ENCODE measurements around the gene SAYSD1. TPM values are rescaled to one million over a fixed set of nuclear protein-coding genes. Genes with fewer than 3 reads are reported as not detected.

Gene SAYSD1
- total and polyA plus RNA-seq, 9 of the 15 experiments (the other 6 are each of a cell fraction or from before 2014, with no cell fraction given) = 3.5 to 19.1 (median 12.4) TPM

DNA sequence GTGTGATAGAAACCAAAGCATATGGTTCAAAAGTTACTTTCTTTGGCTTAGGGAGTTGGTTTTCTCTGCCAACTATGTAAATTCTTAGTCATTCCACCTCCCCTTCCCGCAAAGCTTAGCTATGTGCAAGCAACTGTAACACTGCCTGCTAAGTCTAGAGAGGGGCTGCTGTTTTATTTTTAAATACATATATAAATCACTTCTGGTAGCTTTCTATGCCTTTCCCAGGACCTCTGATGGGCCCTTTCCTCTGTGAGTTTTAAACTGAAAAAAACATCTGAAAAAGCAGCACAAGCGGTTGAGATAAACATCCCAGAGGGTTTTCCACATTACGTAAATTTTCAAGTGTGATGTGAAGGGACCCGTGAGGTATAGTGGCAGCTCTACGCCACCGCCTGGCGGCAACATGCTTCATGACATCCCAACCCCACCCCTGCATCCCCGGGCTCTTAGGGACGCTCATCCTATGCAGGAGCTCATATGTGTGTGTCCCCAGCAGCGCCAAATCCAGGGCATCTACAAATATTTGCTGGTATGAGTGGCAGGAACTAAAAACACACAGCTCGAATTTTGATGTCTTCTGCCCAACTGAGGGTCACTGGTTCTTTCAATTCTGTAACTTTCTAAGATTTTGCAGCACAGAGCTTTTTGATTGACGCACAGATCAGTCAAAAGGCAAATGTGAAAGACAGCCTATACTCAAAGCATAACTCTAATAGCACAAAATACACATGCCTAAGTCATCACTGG lies 12.7 kb downstream of the SAYSD1 start (continued):
- TF ChIP-seq ZNF764 (CRISPR knock-in tag; IDR thresholded peaks at IDR 0.05; ENCODE audit: low read depth) (peak; percentile 96), SMC3 (conservative IDR thresholded peaks at IDR 0.05; ENCODE audit: insufficient read depth, low read depth, low read length) (peak; percentile 90), MXD1 (CRISPR knock-in tag; IDR thresholded peaks at IDR 0.05; ENCODE audit: borderline replicate concordance, poor library complexity, severe bottlenecking) (no peak), ELF4 (CRISPR knock-in tag; IDR thresholded peaks at IDR 0.05) (no peak), ZNF140 (CRISPR knock-in tag; IDR thresholded peaks at IDR 0.05) (no peak), ARID2 (IDR thresholded peaks at IDR 0.05) (0 out of 2 replicates have a peak, but pooled peaks have one; percentile 17), RB1 (IDR thresholded peaks at IDR 0.05; ENCODE audit: low read depth) (peak; percentile 22; the same call in 1 of the 2 replicates), ZFX (CRISPR knock-in tag; IDR thresholded peaks at IDR 0.05) (no peak), KDM4B (IDR thresholded peaks at IDR 0.05; ENCODE audit: borderline replicate concordance in 2 of 2, low read depth in 1 of 2) (no peak)
- TF ChIP-seq, protein P1, sequence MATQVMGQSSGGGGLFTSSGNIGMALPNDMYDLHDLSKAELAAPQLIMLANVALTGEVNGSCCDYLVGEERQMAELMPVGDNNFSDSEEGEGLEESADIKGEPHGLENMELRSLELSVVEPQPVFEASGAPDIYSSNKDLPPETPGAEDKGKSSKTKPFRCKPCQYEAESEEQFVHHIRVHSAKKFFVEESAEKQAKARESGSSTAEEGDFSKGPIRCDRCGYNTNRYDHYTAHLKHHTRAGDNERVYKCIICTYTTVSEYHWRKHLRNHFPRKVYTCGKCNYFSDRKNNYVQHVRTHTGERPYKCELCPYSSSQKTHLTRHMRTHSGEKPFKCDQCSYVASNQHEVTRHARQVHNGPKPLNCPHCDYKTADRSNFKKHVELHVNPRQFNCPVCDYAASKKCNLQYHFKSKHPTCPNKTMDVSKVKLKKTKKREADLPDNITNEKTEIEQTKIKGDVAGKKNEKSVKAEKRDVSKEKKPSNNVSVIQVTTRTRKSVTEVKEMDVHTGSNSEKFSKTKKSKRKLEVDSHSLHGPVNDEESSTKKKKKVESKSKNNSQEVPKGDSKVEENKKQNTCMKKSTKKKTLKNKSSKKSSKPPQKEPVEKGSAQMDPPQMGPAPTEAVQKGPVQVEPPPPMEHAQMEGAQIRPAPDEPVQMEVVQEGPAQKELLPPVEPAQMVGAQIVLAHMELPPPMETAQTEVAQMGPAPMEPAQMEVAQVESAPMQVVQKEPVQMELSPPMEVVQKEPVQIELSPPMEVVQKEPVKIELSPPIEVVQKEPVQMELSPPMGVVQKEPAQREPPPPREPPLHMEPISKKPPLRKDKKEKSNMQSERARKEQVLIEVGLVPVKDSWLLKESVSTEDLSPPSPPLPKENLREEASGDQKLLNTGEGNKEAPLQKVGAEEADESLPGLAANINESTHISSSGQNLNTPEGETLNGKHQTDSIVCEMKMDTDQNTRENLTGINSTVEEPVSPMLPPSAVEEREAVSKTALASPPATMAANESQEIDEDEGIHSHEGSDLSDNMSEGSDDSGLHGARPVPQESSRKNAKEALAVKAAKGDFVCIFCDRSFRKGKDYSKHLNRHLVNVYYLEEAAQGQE (IDR thresholded peaks at IDR 0.05; ENCODE audit: borderline replicate concordance) = peak; percentile 79
- TF ChIP-seq, protein P1 (CRISPR knock-in tag; IDR thresholded peaks at IDR 0.05; ENCODE audit: low read depth) = no peak
